GM19240 (cell line): ENCODE results near the gene JAML.

Experiments
- DNase-seq: peaks from one replicate; pipeline ENCODE4 v3.0.0; 2011; ENCODE audit warnings: low spot score; ENCODE audit not compliant: insufficient read length

JAML gene

GRCh38 chr11:118147502-118147901, 77.3 kb downstream of the JAML start:
- no peak for DNase-seq

- DNase-seq: no peak
Observed at GRCh38 chr11:118146554-118146953, 78.3 kb downstream of the JAML start.

GRCh38 chr11:118145285-118146227, 79.3 kb downstream of the JAML start:
- DNase-seq: peak; percentile 96

- no peak for DNase-seq
Observed at GRCh38 chr11:118144301-118145268, 80.2 kb downstream of the JAML start.
